CD4-positive, alpha-beta T cell treated with Interleukin-4 for 1 hour (primary cell): ENCODE results near the gene CPLX1.

ENCODE experiments used
- DNase-seq, 2 donors: peaks; one replicate each; pipeline ENCODE4 v3.0.0-alpha.2; 2020 to 2022

Gene CPLX1

DNA sequence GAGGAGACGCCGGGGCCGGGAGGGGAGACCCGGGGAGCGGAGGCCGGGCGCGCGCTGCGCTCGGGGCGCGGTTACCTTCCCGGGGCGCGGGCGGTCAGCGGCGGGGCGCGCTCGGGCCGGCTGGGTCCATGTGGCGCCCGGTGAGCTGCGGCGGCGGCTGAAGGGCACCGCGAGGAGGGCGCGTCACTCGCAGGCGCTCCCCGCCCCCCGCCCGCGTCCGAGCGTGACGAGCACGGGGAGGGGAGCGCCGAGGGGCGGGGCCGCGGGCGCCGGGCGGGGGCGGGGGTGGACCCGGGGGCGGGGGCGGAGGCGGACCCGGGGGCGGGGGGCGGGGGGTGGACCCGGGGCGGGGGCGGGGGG is at the start of gene CPLX1:
Gene CPLX1 (minus strand): TSS at position 159 of the 360 bp plus-strand sequence. CDS start 1,607 bp downstream, outside the sequence.
- no peak for DNase-seq

DNA sequence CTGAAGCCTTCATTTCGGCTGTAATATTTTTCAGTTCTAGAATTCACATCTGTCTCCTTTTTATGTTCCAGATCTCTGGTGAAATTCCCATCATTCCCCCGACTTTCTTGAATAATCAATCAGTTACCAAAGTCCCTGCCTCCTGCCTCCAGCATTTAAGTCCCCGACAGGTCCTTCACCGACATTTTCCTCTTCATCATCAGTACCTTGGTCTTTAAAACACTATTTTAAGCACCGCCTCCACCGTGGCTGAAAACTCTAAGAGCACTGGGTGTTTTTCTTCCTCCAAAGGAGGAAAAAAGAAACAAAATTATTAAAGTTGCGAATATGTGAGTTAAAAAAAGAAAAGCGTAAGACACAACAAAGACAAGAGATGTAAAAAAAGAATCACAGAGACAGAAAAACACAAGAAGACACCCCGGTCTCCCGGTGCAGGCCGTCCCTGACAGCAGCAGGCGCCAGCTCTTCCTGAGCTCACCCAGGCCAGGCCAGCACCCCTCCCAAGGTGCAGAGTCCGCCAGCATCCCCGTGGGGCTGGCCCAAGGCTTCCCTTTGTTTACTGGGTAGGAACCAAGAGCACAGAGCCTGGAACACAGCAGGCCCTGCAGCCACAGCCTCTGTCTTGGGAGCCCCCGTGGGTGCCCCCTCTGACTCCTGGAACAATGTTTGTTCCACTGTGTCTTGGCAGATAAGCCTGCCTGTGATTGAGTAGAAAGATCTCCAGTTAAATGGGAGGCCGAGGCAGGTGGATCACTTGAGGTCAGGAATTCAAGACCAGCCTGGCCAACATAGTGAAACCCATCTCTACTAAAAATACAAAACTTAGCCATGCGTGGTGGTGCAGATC is 49.3 kb upstream of the CPLX1 start:
- no peak for DNase-seq

DNA sequence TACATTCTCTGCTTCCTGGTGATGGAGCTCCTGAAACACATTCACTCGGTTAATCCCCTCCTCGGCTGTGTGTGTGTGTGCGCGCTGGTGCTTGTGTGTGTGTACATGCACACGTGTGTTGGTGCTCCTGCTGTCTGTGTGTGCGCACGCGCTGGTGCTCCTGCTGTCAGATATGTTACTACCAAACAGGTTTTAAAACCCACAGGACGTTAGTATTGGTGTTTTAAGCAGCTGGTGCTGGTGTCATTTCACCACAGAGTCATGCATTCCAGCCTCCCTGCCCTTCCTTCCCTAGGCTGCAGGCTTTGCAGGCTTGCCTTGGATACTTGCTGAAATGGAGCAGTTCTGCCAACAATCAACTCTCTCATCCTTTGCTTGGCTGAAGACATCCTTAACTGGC is 48.1 kb upstream of the CPLX1 start:
- no peak for DNase-seq

DNA sequence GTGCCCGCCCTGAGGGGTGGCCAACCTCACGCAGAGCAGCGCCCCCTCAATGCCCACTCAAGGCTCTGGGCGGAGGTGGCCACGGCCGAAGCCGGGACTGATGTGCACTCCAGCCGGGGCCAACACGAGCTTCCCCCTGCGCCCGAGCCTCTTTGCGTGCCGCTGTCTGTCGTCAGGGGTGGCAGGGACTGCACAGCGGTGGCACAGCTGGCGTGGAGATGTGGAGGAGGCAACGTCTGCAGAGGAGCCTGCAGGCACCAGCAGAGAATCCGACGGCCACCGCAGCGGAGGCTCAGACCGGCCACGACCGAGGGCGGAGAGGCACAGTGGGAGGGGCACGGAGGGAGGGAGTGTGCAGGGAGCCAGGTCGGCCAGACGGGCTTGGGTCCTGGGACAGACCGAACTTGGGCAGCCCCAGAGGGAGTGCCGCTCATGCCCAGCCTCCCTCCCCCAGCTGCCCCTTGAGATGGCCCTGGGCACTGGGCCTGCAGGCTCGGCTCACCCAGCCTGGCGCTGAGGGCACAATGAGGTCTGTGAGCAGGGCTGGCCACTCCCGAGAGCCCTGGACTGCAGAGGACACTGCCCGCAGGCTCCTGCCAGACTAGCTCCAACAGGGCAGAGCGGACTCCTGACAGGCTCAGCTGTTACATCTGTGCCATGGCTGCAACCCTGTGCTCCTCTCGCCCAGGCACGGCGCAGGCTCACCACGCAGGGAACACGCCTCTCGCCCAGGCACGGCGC is 46.5 kb upstream of the CPLX1 start:
- no peak for DNase-seq

DNA sequence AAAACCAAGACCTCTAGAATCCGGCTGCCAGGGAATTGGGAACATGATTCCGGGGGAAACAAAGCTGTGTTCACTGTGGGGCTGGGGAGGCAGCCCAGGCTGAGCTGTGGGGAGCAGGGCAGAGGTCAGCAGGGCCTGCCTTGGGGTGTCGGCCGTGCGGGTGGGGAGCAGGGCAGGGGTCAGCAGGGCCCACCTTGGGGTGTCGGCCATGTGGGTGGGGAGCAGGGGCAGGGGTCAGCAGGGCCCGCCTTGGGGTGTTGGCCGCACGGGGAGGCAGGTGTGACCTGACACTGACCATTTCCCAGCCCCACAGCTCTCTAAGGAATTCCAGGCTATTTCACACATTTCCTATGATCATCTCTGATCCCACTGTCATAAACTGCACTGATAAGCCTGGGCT is 45.6 kb upstream of the CPLX1 start:
- no peak for DNase-seq

DNA sequence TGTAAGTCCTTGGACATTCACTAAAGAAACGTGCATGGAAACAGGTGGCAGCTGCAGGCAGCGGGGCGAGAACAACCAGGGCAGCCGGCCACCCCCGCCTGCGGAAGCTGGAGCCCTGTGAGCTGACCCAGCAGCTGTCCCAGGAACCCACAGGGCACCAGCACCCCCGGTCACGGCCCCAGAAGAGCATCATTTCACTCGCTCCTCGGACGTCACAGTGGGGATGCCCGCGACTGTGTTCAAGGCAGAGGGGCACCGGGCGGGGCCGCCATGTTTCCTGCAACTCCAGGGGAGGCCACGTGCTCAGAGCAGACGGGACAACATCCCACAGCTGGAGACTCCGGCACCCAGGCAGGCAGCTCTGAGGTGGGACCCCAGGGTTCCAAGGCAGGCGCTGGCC is 45.0 kb upstream of the CPLX1 start:
- DNase-seq, result no peak

DNA sequence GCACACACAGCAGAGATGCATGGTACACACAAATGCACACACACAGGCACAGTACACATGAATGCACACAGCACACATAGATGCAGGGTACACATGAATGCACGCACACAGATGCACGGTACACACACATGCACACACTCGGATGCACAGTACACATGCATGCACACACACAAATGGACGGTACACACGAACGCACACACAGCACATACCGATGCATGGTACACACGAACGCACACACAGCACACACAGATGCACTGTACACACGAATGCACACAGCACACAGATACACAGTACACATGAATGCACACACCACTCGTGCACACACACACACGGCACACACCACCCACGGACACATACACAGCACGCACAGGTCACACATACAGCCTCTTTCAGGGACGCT is 43.8 kb upstream of the CPLX1 start:
- DNase-seq, result no peak

DNA sequence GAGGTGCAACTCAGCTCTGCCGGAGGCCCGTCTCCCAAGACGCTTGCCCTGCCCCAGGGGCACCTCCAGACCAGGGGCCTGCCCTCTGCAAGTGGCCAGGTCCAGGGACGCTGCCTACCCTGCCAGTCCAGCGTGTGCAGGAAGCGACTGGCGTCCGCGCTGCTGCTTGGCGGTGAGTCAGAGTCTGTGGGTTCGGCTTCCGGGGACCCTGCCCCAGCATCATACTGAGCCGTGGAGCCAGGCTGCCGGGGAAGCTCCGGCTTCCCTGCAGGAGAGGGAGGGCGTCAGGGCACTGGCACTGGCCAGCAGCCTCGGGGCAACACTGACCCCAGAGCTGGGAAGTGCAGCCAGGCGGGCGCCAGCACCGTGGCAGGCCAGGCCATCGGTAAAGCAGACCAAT is 42.5 kb upstream of the CPLX1 start:
- DNase-seq, result no peak

DNA sequence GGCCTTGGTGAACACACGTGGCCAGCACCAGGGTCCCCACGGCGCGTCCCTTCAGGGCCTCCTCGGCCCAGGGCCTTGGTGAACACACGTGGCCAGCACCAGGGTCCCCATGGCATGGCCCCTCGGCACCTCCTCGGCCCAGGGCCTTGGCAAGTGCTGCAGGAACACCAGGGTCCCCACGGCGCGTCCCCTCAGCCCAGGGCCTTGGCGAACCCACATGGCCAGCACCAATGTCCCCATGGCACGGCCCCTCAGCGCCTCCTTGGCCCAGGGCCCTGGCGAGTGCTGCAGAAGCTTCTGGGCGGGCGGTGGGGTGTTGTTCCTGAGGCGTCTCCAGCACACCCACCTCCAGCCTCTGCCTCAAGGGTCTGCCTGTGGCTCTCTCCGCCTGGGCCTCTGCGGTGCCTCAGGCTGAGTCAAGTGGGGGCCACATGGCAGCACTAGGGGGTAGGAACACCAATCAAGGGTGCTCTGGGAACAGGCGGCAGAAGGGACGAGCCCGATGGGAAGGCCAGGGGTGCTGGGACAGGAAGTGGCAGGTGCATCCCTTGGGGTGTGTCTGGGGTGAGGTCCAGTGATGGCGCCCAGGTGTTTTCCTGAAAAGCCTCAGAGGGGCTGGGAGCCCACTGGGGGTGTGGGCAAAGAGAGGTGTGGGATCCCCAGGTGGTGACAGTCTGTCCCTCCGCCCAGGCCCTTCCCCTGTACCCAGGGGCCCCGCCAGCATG is 41.8 kb upstream of the CPLX1 start:
- no peak for DNase-seq

DNA sequence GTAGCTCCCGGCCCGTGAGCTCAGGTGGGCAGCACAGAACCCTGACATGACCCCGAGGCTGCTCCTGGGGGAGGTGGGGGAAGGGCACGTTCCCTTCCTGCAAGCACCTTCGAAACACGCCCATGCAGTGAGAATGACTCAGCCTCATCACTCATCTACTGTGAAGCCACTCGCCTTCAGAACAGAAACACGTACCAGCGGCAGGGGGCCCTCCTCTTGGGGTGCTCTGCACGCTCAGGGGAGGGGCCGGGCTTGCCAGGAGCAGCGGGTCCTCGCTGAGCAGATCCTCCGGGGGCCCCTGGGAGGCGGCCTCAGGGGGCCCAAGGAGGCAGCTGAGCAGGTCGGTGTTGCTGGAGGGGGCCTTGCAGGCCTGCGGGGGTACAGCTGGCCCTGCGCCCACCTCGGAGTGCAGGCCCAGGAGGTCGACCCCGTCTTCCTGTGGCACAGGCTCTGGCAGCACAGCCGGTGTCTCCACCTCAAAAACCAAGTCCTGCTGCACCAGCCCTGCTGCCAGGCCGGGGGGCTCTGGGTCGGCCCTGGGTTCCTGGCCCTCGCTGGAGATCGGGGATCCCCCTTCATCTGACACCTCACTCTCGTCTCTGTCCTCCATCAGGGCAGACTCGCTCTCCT is 40.9 kb upstream of the CPLX1 start:
- DNase-seq, result no peak

DNA sequence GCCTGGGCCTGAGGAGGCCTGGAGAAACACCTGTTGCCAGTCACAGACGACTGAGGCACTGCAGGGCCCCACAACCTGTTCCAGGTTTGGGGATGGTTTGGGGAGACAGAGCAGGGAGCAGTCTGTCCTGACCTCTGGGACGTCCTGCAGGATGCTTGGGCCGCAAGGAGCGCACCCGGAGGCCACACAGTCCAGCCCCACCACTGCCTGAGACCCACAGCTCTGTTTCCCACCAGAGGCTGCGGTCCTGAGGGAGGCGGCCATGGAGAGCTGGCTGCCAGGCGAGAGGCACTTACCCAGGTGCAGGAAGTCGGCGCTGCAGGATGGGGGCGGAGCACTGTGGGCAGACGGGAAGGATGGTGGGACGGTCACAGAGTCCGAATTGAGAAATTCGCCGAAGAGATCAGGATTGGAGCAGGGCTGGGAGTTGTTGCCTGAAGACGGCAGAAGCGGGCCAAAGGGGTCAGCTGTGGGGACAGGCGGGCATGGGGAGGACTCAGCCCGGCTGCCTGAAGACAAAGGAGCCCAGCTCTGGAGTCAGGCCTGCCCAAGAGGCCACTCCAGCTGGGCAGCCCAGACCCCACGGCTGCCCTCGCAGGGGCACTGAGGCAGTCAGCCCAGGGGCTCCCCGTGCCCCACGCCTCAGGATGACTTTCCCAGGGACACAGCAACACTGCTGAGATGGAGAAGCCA is 40.3 kb upstream of the CPLX1 start:
- no peak for DNase-seq

DNA sequence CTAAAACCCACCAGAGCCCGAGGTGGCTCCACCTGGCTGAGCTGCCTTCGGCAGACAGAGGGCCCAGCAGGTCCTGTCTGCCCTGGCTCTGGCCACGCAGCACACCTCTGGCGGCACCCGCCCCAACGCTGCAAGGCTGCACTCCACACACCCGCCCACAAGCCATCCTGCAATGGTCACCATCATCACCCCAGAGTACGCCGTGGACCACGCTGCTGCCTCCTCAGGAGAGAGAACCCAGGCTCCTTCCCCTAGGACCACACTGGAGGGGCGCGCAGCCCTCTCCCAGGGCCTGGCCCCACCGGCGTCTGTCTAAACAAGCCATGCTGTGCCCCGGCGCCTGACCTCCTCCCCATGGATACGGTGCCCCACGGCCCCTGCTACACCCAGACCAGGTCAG is 39.6 kb upstream of the CPLX1 start:
- DNase-seq, result no peak

DNA sequence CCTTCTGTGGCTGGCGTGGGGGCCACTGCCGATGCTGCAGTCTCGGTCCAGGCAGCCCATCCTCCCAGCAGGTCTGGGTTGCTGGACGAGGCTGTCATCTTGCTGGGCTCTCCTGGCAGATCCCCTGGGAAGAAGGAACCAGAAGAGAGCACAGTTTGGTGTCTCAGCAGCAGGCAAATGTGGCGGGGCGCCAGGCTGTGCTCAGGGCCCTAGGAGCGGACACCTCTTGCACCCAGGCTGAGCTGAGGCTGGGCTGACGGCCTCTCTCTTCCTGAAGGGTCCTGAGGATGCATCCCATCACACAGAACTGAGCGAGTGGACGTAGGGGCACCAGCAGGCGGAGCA is 39.2 kb upstream of the CPLX1 start:
- DNase-seq, result no peak

DNA sequence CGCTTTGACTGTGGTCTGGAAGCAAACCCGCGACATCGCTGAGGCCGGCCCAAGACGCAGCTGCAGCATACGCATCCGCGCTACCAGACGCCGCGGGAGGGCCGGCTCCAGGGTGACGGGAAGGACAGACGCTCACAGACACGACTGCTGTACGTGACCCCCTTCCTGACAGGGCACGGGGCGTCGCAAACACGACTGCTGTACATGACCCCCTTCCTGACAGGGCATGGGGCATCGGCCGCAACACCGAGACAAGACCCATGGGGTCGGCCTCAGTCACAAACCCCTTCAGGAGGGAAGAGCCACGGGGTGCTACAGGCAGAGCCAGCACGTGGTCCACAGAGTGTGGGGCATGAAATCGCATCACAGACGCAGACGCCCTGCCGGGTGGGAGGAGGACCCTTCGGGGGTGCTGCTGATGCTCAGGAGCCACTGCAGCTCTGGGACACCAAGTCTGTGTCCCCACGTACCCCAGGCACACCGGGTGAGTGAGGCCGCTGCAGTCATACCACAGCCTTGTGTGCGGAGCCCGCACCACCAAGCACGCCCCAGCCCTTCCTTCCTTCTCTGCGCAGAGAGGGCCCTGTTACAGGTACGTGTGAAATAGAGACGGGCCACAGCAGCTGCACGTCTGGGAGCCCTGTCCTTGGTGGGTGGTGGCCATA is 38.7 kb upstream of the CPLX1 start:
- no peak for DNase-seq

DNA sequence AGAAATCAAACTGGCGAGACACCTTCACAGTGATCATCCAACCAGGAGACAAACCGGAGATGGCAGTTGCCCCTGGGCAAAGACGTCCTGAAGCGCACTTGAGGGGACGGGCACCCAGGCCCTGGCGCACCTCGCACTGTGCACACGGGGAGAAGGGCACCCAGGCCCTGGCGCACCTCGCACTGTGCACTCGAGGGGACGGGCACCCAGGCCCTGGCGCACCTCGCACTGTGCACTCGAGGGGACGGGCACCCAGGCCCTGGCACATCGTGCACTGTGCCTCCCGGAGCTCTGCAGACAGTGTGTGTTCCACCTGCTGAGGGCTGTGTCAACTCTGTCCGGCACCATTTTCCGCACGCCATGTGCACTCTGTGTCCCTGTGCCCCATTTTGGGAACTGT is 34.6 kb upstream of the CPLX1 start:
- DNase-seq, result no peak

DNA sequence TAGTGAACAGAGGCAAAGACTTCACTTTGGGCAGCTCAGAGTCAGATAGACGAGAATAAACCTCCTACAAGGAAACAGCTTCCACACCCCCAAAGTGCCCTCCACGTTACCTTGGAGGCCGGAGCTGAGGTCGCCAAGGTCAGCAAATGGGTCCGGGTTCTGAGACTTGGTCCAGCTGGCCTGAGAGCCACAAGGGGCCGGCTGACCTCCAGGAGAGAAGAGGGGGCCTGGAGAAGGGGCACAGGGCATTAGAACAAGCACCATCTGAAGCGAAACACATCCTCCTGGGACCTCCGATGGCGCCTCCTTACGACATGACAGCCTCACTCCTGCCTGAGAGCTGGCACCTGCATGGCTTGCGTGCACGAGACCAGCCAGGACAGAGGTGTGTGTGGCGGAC is 33.6 kb upstream of the CPLX1 start:
- no peak for DNase-seq

DNA sequence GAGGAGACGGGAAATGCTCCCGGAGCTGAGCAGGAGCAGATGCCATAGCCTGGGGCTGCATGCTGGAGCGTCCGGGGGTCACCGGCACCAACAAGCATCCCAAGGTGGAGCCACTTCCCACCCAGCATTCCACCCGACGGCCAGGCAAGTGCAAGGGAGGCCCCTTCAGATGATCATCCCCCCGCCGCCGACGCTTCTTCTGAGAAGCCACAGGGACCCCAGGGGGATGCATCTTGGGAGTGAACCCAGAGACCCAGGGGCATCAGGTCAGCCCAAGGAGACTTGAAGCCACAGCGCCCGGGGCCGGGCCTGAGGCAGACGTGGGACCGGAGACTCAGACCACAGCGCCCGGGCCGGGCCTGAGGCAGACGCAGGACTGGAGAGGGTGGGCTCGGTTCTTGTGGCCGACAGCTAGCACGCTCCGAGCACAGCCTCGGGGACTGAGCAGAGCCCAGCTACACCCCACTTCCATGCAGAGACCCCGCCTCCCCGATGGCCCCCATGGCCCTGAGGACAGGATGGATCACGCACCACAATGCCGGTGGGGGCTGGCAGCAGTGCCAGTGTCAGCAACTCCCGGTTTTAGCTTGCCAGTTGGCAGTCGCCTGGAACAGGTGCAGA is 33.0 kb upstream of the CPLX1 start:
- DNase-seq, result no peak

DNA sequence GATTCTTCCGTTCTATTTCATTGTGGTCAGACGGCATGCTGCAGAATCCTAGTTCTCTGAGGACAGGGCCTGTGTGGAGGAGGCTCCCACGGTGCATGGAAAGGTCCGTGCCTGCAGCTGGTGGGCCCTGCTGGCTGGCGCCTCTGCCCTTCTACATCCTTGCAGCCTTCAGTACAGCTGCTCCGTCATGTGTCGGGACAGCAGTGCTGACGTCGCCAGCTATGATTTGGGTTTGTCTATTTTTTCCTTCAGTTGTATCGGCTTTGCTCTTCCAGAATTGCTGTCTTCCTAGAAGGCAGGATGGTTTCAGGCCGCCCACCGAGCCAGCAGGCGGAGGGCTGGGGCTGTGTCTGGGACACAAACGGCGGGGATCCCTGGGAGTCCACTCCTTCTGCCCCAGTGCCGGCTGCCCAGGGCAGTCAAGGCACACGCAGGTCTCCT is 32.1 kb upstream of the CPLX1 start:
- DNase-seq, result no peak

DNA sequence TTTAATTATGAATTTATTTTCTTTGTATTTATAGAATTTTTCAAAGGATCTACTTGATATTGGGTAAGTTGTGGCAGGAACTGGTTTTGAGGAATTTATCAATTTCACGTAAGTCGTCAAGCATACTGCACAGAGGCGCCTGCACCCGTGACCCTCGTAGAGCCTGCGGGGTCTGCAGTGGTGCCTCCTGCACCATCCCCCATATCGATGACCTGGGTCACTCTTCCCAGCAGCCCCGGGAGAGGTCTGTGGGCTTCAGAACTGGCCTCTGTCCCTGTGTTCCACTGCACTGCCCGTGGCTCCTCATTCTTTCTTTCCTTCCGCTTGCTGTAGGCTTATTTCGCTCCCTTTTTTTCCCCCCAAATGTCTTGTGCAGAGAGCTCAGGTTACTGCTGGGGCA is 31.5 kb upstream of the CPLX1 start:
- DNase-seq, result no peak

DNA sequence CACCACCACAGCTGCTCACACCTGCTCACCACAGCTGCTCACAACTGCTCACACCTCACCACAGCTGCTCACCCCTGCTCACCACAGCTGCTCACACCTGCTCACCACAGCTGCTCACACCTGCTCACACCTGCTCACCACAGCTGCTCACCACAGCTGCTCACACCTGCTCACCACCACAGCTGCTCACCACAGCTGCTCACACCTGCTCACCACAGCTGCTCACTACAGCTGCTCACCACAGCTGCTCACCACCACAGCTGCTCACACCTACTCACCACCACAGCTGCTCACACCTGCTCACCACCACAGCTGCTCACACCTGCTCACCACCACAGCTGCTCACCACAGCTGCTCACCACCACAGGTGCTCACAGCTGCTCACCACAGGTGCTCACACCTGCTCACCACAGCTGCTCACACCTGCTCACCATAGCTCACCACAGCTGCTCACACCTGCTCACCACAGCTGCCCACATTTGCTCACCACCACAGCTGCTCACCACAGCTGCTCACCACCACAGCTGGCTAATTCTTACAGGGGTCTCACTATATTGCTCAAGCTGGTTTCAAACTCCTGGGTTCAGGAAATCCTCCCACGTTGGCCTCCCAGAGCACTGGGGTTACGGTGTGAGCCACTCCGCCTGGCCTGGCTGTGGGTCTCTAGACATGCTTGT is 30.4 kb upstream of the CPLX1 start:
- DNase-seq, result peak; percentile 29 to 42

DNA sequence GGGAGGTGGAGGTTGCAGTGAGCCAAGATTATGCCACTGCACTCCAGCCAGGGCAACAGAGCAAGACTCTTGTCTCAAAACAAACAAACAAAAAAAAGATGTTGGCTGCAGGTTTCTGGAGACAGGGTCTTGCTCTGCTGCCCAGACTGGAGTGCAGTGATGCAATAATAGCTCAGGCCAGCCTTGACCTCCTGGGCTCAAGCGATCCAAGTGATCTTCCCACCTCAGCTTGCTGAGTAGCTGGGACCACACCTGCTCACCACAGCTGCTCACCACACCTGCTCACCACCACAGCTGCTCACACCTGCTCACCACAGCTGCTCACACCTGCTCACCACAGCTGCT is 29.9 kb upstream of the CPLX1 start:
- DNase-seq, result peak in 1 of 2 donors; percentile 38
